Measurements from ENCODE around the gene CMYA5. TPM values are rescaled to one million over a fixed set of nuclear protein-coding genes. Genes with fewer than 3 reads are reported as not detected.

Gene CMYA5
- total RNA-seq, 2 donors from 2014 or later, result 13.8 to 26.1 TPM

- DNase-seq (ENCODE audit: low spot score), result no peak
- TF ChIP-seq CTCF (IDR thresholded peaks at IDR 0.05) (no peak), POLR2AphosphoS5 (IDR thresholded peaks at IDR 0.05) (no peak), POLR2A (IDR thresholded peaks at IDR 0.05) (no peak)
- 46% methylated on average over 2 of the region's 2 CpGs for WGBS
- Histone ChIP-seq H3K9me3 (no peaks in the 10 kb centered on the region), H3K27me3 (replicated peaks; ENCODE audit: insufficient read depth) (no peaks in the 10 kb centered on the region), H3K36me3 (no peaks in the 10 kb centered on the region), H3K4me3 (no peak overlapping the region), H3K27ac (no peak overlapping the region), H3K4me1 (replicated peaks) (no peaks in the 10 kb centered on the region)
- intact Hi-C loops (cut with DNase I), result no loop called here
These were observed 113.4 kb downstream of the CMYA5 start for GRCh38 chr5:79803007-79803406.

- Histone ChIP-seq H3K27ac (no peak overlapping the region), H3K4me3 (no peak overlapping the region), H3K9me3 (no peaks in the 10 kb centered on the region), H3K4me1 (replicated peaks) (no peaks in the 10 kb centered on the region), H3K27me3 (replicated peaks; ENCODE audit: insufficient read depth) (no peaks in the 10 kb centered on the region), H3K36me3 (no peaks in the 10 kb centered on the region)
- DNase-seq (ENCODE audit: low spot score), result no peak
- intact Hi-C loops (cut with DNase I), result no loop called here
- TF ChIP-seq POLR2AphosphoS5 (IDR thresholded peaks at IDR 0.05), result no peak
- TF ChIP-seq CTCF (IDR thresholded peaks at IDR 0.05), result no peak
- no peak for TF ChIP-seq POLR2A (IDR thresholded peaks at IDR 0.05)
- 37% methylated on average over 3 of the region's 3 CpGs for WGBS
These were observed 117.1 kb downstream of the CMYA5 start for GRCh38 chr5:79806741-79807140.

- Histone ChIP-seq H3K9me3 (no peaks in the 10 kb centered on the region), H3K36me3 (no peaks in the 10 kb centered on the region), H3K27ac (no peak overlapping the region), H3K4me1 (replicated peaks) (no peaks in the 10 kb centered on the region), H3K4me3 (no peak overlapping the region), H3K27me3 (replicated peaks; ENCODE audit: insufficient read depth) (no peaks in the 10 kb centered on the region)
- no peak for TF ChIP-seq POLR2AphosphoS5 (IDR thresholded peaks at IDR 0.05)
- intact Hi-C loops (cut with DNase I), result no loop called here
- WGBS, result 66% methylated on average over 3 of the region's 3 CpGs
- DNase-seq (ENCODE audit: low spot score), result no peak
These were observed 120.1 kb downstream of the CMYA5 start for GRCh38 chr5:79809743-79810142.

GRCh38 chr5:79811081-79811480 lies 121.4 kb downstream of the CMYA5 start:
- H3K4me3 ChIP-seq, result no peak overlapping the region
- 81% methylated on average over 2 of the region's 2 CpGs for WGBS
- no peaks in the 10 kb centered on the region for H3K36me3 ChIP-seq
- H3K27ac ChIP-seq, result no peak overlapping the region
- no peak for DNase-seq (ENCODE audit: low spot score)
- H3K9me3 ChIP-seq, result no peaks in the 10 kb centered on the region
- H3K27me3 ChIP-seq (replicated peaks; ENCODE audit: insufficient read depth), result no peaks in the 10 kb centered on the region
- TF ChIP-seq POLR2AphosphoS5 (IDR thresholded peaks at IDR 0.05), result no peak
- no peak for TF ChIP-seq CTCF (IDR thresholded peaks at IDR 0.05)
- TF ChIP-seq POLR2A (IDR thresholded peaks at IDR 0.05), result no peak
- no peaks in the 10 kb centered on the region for H3K4me1 ChIP-seq (replicated peaks)
- intact Hi-C loops (cut with DNase I), result no loop called here

- no peak for TF ChIP-seq CTCF (IDR thresholded peaks at IDR 0.05)
- Histone ChIP-seq H3K27me3 (replicated peaks; ENCODE audit: insufficient read depth) (no peaks in the 10 kb centered on the region), H3K36me3 (no peaks in the 10 kb centered on the region), H3K4me3 (no peak overlapping the region), H3K9me3 (no peaks in the 10 kb centered on the region), H3K4me1 (replicated peaks) (no peaks in the 10 kb centered on the region), H3K27ac (no peak overlapping the region)
- 96% methylated on average over 3 of the region's 3 CpGs for WGBS
- intact Hi-C loops (cut with DNase I), result no loop called here
- DNase-seq (ENCODE audit: low spot score), result no peak
These were observed 122.3 kb downstream of the CMYA5 start for GRCh38 chr5:79811904-79812303.

Measured in prostate gland (tissue), 2 donors.